Stimulated activated CD8-positive, alpha-beta memory T cell treated with anti-CD3 and anti-CD28 coated beads, Interleukin-15, amount 100 ng/mL, for 24 hours (primary cell): ENCODE measurements around the gene AKAP13.
A peak's percentile ranks its signal among the peaks of the same experiment; 100 is the strongest.

Experiments
- DNase-seq: peaks from one replicate; pipeline ENCODE4 v3.0.0-alpha.2; 2020; ENCODE audit warnings: low read depth

AKAP13 gene

DNA sequence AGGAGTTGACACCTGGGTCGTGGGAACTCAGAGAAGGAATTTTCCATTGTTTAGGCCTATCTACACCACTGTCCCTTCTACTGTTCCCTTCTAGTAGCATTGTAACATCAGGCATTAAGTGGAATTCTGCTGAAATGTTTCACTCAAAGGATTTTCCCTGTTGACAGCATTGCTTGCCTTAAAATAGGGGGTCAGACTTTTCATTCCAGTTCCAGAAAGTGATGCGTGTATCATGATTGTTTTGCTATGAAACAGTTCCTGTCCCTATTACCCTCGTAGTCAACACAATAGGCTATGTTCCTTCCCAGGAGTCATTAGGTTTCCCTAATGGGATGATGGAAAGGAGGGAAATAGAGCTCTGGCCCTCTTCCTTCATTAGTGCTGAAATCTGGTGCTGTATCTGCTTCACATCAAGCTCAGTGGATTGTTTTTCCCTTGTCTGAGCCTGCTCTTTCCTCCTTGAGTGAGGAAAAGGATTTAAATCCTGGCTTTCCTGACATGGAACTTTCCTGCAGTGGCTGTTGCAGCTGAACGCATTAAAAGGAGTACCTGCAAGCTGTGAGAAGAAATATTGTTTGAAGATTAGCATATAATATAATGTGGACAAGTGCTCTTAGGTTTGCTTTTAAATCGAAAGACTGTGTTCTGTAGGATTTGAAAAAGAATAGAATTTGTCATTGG, 218.5 kb downstream of the AKAP13 start:
- DNase-seq = no peak

DNA sequence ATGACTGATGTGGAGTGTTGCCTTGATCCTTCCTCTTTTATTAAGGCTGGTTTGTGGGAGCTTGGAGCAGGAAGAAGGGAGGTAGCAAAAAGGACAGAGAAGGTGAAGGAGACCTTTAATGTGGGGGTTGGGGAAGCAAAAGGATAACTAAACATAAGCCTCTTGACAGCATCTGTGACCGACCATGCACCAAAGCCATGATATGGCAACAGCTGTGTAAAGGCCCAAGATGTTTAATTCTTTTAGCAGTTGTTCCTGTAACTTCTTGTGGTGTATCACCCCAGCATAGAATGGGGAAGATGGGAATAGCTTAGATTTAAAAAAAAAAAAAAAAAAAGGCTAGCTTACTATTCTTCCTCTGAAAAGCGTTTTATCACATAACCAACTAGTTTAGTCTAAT, 219.6 kb downstream of the AKAP13 start:
- no peak for DNase-seq

DNA sequence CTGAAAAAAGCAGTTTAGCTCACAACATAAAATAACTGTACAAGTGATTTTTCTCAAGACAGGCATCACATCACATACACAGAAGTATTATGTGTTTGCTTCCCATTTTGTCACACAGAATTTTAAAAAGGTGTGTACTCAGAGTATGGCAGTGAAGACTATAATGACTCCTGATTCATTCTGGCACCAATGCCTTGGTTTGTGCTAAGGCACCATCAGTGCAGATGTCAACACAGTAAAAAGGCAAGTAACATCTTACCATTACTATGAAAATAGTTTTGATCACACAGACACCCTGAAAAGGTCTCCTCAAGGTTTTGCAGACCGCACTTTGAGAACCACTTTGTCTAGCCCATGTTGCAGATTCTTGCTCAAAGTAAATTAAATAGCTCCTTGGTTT, 222.8 kb downstream of the AKAP13 start:
- DNase-seq = no peak

DNA sequence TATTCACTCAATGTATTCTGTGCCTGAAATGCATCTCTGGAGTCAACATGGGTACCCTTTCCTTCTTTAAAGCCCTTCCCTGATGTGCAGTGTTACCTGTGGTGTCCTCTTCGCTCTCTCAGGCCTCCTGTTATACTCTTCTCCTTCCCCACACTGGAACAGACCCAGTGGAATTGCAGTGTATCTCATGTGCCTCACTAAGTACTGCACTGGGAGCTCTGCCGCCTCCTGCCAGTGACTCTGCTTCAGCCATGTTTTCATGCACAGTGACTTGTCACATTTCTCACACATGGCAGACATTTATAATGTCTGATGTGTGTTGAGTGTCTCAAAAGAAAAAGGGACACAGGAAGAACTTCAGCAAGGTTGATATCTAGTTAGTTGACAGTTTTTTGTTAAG, 223.3 kb downstream of the AKAP13 start:
- DNase-seq = no peak

DNA sequence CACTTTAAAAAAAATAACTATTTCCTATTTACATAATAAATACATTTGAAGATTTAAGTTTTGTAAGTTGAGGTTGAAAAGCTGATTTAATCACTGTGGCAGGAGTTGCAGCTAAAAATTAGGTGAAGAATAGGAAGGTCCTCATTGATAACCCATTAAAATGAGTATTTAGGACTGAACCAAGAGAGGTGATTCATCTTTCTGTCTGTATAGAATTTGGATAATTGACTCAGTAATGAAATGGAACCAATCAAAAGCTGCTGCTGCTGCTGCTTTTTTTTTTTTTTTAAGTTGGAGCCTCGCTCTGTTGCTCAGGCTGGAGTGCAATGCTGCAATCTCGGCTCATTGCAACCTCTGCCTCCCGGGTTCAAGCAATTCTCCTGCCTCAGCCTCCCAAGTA, 223.8 kb downstream of the AKAP13 start:
- no peak for DNase-seq

DNA sequence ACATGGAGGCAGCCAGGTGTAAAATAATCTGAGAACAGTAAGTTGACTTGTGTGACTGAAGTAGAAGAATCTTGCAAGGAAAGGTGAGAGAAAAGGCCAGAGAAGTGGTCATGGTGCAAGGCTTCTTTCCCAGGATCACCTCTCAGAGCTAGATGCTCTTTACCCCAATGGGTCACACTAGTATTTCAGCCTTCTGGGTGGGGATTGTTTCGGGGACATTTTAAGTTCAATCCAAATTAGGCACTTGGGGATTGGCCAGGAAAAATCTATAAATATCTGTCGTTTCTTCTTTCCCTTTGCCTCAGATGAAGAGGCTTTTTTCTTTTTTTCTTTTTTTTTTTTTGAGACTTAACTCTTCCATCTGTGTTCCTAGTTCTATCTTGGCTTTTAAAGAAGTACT, 226.3 kb downstream of the AKAP13 start:
- DNase-seq = no peak

DNA sequence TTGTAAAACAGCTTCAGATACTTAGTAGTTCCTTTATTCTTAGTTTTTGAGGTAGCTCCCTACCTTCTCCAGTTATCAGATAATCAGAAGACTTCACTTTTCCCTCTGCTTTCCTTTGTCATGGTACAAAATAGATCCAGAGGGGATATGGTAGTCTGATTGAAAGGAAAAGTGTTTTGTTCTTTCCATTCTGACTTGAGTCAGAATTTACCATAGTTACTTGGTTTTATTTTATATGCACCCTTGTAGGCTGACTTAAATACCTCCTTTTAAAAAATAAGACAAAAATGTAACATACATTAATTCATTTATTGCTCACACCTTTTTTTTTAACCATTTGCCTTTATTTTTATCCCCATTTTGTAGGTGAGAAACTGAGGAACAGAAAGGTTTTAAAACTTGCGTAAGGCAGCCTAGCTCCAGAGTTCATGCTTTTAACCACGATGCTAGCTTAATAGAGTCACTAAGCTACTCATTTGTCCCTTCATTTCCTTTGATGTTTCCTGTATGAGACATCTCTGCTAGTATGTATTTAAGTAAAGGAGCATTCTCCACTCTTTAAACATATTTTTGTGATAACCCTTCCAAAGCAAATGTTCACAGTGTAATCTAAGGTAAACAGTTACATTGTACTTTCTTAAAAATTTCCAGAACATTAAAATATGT, 226.9 kb downstream of the AKAP13 start:
- no peak for DNase-seq

DNA sequence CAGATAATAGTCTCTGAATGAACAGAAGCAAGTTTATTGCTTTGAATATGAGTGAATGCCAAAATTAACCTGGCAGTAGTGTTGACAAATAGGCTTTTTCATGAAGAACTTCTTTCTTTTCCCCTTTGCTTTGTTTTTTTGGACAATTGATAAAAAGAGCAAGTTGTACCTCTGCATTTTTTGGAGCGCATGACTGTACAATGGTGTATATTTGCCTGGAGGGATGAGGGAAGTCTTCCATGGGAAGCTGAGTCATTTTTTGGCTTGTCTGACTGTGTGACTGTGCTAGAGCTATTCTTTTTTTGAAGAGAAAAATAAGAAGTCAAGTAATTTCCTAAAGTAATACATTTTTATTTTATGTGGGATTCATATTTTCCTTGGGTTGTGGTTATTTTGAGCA, 227.4 kb downstream of the AKAP13 start:
- DNase-seq = no peak

DNA sequence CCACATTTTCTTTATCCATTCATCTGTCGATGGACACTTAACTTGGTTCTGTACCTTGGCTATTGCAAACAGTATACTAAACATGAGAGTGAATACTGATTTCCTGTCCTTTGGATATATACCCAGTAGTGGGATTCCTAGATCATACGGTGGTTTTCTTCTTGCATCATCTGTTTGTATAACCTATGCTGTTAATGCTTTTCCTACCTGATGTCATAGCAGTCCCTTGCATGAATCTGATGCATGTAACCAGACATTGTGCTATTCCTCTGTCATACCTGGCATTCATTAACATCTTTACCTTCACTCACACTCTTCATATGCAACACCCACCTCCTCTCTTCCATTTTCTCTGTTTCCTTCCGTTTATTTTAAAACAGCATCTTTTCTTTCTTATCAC, 229.1 kb downstream of the AKAP13 start:
- DNase-seq = no peak

DNA sequence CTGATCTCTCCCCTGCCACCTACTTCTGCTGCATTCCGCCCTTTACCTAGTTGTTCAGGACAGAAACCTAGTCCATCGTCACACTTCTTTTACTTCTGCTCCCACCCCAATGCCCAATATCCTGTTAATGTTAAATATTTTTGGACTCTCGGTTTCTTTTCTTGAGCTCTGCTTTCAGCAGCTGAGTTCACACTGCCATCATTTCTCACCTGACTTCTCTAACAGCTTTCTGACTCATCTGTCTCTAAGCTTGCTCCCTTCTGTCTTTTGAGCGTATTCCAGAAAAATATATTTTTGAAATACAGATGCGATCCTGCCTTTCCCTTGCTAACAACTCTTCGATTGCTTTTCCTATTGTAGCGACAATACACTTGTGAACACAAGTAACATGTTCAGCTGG, 231.0 kb downstream of the AKAP13 start:
- no peak for DNase-seq

DNA sequence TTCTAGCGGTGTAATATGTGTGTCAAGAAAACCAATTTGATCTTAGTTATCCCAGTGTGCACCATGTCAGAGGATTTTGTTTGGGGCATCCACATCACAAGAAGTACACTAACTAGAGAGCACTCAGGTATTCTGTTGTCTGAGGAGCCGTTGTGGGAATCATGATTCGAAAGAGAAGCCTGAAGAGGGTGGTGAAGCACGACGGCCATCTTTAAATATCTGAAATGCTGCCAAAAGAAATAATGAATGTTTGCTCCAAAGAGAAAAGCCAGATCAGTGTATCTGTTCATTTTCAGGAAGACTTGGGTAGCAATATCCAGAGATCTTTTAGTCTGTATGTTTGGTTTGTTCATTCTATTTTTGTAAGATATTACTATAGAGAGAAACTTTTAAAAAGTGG, 233.7 kb downstream of the AKAP13 start:
- no peak for DNase-seq

DNA sequence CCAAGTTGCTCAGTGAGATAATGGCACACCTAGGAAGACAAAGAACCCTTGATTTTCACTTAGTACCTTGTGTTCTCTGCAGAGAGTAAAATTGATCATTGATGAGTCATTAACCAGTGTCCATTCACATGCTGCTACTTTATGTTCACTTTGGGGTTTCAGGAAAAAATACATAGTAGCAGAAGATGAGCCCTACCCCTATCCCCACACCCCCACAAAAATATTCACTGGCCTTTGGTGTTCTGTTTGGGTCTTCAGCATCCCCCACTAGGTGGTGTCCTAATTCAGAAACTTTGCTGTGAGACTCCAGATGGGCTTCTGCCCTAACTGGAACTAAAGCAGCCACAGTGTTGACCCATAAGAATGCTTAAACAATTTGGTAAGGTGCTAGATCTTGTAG, 235.5 kb downstream of the AKAP13 start:
- DNase-seq = no peak

DNA sequence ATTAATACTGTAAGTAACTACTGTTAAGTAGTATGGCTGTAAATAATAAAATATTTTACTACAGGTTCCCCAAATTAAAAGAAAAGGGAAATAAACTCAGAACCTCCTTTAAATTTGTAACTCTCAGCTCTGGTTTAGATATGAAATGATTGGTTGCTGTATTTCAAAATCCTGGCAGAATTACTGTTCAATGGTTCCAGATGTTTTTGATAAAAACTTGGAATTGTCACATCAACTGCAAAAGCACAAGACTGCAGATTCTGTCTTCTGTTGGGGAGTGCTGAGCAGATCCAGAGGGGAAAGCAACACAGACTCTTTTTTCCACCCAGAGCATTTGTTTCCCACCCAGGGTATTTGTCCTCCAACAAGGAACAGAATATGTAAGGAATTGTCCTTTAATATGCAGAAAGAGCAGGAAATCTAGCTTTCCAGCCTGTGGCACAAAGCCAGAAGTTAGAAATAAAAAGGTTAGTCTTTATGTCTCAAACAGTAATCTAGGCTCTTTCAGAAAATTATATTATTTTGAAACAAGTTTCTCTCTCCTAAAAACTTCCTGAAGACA, 236.2 kb downstream of the AKAP13 start:
- no peak for DNase-seq

DNA sequence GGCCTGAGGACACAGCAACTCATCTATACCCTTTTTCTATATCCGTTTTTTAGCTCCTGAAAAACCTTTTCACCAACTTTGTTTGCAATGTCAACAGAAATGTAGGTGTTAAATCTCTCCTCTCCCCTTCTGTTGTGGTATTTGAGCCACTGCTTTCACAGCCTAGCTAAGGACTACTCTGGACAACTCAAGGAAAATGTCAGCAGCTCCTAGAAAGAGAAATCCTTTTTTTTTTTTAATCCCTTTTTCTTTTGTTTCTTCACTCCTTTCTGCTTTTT, 237.8 kb downstream of the AKAP13 start:
- DNase-seq = no peak

DNA sequence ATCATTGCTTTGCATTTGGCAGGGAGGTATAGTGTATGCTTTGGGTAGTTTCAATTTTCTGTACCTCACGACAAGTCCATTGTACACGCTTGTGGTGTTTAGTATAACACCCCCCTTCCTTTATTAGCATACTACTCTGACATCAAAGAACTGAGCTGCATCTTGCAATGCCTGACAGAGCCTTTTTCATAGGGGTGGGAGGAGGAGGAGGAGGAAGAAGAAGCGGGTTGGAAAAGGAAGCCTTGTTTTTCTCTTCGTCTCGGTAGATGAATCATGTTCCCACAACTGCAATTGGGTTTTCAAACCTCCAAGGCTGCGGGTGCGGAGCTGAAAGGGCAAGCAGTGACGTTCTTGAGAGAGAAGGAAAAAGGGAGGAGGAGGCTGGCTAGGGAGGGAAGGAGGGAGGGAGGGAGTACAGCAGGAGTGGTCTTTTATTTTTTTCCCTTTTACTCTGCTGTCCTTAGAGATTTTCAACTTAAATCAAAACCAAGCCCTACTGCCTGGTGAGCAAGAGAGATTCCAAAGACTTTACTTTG, 238.6 kb downstream of the AKAP13 start:
- peak; percentile 8 for DNase-seq

DNA sequence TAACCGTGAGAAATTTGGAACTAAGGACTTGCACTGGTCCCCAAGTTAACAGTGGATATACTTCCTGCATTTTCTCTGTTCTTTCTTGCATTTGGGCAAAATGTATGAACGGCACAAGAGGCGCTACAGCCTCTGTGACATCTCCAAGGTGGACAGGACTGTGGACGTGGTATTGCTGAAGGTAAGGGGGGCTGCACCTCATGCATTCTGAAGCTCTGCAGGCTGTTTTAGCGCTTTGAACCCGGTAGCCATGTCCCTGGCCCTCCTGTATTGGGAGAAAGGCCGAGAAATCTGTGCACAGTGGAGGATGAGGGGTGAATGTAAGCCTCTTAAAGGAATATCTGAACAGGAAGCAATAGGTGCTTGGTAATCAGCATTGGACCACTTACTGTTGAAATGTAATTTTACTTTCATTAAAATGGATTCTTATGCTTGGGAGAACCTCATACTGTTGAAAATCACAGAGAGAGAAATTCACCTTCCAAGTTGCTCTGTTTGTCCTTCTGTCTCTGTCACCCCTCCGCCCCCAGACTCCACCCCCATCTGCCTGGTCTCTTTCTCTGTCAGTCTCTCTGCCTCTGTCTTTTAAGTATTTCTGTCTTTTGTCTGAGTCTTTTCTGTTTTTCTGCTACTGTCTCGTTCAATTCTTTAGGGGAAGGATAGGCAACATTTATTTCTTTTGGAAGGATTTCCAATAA, 239.7 kb downstream of the AKAP13 start:
- no peak for DNase-seq

DNA sequence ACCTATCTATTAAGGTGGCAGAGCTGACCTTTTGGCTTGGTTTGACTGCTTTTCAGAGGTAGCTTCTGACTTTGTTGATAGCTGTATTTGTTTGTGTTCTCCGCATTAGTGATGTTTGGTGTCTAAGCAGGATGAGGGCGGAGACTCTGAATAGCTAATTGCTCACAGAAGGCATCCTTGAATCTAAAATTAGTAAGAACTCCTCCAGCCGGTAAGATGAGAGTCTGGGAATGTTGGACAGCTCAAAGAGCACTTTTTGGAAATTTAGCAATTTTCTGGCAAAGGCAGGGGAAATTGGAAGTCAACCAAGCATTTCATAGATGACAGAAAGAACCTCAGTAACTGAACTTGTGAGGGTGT, 240.3 kb downstream of the AKAP13 start:
- DNase-seq = no peak

DNA sequence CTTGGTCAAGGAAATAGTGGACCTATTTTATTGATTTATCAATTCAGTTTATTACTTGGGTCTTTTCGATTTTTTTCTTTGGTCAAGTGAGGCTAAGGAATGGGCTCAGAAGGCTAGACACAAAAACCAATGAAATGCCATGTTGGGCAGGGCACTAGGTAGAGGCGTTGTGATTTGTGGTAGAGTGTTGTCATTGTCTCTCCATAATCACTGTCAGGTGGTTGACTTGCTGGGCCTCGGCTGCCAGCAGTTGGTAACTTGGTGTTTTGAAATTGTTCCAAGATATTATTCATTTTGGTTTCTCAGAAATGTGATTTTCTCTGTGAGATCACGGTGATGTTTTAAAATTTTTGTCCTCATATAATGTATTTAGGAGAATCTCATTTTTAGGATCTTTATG, 240.7 kb downstream of the AKAP13 start:
- DNase-seq = no peak

DNA sequence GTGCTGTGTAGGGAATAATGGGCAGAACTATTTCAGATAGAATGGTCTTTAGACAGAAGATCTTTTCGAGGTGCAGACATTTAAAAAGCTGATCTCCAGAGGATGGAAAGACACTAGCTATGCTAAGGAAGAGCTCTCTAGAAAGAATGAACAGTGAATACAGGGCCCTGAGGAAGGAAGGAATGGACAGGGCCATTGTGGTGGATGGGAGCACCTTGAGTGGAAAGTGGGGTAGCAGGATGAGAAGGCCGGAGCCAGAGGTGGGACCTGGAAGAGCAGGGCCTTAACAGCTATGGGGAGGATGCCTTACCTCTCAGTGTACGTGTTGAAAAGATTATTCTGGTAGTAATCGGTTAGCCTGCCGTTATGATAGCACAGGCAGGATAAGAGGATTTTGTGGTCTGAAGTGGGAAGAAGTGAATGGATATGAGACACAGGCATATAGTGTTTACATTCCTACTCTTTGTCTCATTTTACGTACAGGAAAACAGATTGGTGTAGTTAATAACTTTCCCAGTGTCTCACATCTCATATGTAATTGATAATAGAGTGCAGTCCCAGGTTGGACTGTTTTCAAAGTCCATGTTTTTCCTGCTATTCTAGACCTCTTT, 241.9 kb downstream of the AKAP13 start:
- DNase-seq = no peak

DNA sequence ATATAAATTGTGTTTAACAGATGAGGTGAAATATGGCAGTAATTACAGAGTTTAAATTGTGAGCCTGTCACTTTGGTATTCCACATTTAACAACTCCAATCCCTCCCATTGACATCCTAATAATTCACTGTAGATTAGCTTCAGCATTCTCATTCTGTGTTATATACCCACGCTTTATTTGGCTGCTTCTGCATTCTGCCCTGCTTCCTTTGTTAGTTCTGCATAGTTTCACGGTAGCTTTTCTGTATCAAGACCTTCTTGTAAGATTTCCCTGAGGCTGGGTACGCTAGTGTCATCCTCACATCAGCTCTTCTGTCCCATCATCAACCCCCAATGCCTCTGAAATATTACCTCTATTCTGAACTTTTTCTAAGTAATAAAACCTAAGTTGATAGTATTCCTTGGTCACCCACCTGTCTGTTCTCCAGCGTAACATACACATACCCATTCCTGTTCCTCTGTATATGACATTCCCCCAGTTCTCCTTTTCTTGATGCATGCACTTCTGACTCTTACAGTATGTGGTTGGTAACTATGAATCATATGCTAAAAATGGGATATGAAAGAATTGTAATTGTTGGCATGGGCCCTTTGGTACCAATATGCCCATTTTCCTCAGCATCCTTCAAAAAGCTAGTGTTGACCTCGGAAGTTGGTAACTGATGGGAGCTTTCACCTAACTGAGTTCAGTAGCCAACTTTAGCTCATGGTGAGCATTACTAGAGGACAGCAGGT, 243.1 kb downstream of the AKAP13 start:
- DNase-seq = no peak

DNA sequence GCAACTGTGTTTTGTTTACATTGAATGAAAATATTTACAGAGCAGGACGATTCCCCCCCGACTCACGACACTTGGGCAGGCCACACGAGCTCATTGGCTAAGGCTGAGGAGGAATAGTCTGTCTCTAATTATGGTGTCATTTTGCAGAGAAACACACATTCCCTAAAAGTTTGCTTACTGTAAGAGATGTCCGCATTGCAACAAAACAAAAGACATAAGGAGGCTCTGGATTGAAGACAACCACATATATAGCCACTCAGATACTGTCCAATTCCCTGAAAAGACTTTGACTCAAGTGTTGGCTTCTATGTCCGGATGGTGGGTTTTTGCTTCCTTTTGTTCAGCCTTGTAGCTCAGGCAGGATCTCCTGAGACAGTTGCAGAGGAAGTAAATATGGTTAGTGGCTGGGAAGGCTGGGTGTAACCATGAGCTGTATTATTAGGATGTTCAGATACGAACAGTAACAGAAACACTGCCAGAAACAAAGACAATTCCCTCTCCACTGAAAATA, 243.9 kb downstream of the AKAP13 start:
- DNase-seq = no peak
